Activated CD4-positive, alpha-beta T cell treated with anti-CD3 and anti-CD28 coated beads, Interleukin-2, amount 50 U/mL, for 4 hours (primary cell): Measurements from ENCODE around the gene ANKRD13B.

Experiments
- DNase-seq, 2 experiments: peaks; one replicate each; pipeline ENCODE4 v3.0.0-alpha.2; 2020

The ANKRD13B gene

DNA sequence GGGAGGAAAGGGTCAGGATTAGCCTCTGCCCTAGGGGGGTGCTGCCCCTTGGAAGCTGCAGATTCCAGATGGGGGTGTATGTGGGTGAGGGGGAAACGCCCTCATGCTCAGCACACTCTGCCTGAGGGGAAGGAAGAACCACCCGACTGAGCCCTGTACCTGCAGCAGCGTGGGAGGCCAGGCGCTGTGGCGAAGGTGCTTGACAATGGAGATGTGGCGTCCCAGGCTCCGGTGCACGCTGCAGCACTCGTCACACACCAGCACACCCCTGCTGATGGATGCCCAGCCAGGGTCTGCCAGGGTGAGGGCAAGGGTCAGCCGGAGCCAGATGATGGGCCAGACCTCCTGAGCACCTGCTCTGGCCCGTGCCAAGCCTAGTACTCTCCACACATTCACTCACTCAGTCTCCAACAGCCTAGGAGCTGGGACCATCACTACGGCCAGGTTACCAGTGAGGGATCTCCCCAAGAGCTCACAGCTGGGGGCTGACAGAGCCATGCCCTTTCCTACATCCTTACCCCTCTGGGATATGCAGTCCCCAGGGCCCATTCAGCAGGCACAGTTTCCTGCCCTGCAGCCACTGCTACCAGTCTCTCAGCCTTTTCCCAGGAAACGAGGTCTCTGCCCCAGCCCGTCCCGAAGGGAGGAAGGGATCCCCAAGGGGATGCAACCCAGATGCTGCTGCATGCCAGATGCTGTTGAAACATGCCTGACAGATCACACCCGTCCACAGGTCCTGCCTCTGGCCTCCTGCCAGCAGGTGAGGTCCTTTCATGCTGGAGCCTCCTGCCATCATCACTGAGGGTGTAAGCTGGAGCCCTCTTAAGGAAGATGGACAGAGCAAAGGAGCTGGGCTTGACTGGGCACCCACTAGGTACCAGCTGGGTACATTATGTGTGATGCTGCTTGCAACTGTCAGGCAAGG lies 9.3 kb upstream of the ANKRD13B start:
- no peak for DNase-seq

DNA sequence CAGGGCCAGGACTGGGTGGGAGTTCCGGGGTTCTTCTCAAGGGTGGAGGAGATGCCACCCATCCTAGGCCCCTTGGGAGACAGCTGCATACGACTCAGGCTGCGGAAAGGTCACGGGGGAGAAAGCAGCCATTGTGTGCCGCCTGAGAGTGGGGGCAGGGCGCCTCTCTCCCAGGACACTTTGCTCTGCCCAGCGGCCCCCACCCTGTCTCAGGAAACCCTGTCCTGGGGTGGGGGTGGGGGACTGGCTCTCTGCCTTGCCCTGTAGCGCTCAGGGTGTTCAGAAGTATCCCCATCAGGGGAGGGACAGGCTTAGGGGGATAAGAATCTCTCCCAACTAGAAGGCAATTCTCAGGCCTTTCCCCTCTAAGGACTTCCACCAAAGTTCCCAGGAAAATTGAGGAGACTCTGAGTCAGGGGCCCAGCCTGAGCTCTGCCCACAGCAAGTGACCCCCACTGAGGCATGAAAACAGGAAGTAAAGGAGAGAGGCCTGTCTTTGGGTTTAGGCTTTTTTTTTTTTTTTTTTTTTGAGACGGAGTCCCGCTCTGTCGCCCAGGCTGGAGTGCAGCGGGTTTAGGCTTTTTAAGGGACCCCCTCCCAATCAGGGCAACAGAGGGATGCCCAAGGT lies 8.4 kb upstream of the ANKRD13B start:
- no peak for DNase-seq

DNA sequence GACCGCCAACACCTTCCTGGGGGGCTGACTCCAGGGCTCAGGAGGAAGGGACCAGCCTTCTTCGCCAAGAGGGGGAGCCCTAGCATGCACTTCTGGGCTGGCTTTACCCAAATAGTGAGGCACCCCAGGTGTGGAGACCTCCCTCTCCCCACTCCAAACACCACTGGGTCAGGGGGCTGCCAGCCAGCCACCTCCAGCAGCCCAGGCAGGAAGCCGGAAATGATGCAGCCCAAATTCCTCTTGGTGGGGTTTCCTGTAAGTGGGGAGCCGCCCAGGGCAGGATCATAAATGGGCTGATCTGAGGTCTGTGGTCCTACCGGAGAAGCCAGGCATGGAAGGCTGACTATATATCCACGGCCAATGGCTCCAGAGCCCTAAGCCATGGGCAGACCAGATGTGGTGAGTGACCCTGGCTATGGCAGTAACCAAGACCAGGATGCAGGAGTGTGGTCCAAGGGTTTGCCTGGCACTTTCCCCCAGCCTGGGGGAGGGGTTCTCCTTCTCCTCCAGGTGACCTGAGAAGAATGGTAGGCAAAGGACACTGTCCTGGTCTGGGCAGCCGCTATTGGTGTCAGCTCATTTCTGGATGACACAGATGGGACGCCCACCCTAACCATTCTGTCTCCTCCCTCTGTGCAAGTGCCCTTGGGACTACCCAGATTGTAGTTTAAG lies 7.7 kb upstream of the ANKRD13B start:
- no peak for DNase-seq

DNA sequence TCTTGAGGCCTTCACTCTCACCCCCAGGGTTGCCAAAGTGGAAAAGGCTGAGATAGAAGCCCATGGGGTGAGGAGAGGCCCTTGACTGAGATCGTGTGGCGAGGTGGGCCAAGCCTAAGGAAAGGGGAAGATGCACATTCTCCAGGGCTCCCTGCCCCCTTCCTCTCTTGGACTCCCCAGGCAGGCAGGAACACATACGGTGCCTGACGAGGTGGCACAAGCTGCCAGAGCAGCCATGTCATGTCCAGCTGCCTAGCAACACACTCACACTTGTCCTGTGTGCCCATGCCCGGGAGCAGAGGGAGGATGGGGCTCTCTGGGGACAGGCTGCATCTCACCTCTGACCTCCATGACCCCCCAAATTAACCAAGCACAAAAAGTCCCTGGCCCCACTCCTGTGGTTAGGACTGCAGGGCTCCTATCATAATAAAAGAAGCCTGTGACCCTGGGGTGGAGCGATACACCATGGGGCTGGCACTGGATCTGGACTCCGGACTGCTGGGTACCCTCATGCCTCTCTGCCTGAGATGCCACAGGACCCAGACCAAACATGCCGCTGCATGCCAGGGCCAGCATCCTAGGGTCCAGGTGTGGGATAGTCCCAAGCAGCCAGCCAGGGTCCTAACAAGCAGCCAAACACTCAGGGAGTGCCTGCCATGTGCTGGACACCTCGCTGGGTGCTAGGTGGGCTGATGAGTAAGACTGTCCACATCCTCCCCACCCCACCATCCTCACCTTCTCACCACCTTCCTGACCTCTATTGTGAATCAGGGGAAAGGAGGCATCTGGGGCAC lies 6.1 kb upstream of the ANKRD13B start:
- no peak for DNase-seq

DNA sequence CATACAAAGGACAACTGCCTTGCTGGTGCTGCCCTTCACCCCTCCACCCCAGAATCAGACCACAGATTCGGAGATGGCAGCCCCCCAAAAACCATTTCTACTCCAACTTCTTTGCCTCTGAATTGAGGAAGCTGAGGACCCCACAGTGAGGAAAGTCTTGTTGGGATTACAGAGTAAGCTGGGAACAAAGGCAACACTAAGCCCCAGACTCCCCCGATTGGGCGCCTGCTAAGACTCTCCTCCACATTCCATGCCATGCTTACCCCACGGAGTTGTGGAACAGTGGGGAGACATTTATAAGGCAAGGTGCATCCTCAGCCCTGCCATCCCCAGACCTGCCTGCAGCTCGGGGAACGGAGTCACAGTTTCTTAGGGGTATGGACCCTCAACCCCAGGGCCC lies 5.3 kb upstream of the ANKRD13B start:
- no peak for DNase-seq

DNA sequence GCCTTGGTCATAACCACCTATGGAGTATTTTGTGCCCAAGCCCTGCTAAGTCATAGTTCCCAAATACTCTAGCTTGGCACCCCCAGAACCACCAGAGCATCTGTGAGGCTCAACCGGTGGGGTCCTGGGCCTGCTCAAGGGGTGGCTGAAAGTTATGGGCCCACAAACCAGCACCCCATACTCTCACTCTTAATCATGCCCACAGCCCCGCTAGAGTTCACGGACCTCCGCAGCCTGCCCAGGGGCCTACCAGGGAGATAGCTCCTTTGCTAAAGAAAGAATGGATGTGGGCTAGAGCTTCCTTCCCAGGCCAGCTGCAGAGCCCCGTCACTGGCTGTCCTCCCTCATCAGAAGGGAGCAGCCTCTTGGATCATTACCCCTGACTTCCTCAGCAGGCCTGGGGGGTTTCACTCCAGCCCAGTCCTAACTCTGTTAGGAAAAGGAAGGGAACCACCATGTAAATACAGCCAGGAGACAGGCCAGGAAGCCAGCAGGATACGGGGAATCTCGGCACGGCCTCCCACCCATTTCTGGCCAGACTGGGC lies 4.8 kb upstream of the ANKRD13B start:
- DNase-seq = no peak

DNA sequence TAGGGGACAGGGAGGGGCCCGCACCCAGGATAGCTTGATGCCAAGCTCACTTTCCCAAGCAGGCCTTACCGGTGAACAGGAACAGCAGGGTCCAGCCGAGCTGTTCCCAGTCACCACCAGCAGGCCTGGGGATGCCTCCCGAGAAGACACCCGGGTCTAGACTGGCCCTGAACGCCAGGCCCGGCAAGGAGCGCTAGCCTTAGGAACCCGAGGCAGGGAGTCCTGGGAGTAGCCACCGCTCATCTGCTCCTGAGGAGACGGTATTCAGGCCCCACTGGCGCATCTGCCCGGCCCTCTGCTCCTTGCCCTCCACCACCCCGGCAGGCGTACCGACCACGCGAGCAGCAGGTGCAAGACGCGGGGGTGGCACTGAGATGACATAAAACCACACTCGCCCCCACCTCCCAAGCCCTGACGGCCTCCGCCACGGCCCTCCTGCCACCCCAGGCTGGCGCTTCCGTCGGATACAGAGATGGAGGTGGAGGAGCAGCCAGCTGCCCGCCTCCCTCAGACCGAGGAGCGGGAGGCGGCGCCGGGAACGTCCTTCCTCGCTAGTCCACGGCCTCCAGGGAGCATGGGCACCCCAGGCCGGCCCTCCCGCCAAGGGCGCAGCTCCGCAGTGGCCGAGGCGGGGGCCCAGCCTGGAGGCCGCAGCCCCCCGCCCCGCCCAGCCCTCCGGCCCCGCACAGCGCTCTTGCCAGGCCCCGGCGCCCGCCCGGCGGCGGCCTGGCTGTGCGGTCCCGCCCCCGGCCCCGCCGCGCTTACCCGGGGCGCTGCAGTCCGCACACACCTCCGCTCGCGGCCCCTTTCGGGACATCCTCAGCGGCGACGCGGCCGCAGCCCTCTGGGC lies 4.1 kb upstream of the ANKRD13B start:
- DNase-seq = peak; percentile 65 to 74

DNA sequence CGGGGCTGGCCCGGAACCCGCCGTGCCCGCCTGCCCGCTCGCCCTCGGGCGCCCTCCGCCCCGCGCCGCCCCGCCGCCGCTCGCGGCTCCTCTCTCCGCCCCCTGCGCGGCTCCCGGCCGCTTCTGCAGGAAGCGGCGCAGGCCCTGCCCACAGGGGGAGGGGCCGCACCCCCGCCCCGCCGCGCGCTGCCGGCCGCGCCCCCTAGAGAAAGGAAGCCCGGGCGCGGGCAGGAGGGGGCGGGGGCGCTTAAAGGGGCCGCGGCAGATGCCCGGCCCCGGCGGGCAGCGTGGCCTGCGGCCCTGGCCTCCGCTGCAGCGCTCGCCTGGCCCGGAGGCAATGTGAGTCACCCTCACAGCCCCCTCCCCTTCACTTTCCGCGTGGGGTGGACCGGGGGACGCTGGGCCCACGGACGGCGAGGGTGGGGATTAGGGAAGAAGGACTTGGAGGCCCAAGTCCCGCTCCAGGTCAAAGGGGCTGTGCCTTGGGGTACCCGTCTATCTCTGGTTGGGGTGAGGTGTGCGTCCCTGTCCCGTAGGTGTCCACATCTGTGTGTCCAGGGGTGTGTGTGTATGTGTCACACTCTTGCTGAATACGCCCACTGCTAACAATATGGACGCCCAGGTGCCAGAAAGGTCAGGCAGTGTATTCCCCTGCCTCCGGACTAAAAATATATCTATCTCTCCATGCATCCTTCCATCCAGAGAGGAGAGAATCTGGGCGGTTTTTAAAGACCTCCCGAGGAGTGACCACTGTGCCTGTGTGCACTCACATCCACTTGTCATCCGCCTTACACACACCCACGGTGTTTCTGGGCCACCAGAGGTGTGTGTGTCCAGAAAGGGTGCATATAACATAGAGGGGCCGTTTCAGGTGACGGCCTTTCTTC lies 3.2 kb upstream of the ANKRD13B start, which contains the start of gene GIT1:
GIT1 (minus strand) TSS at position 125 of the 887 bp plus-strand sequence. CDS start 270 bp downstream, outside the sequence.
- peak; percentile 68 to 71 for DNase-seq

DNA sequence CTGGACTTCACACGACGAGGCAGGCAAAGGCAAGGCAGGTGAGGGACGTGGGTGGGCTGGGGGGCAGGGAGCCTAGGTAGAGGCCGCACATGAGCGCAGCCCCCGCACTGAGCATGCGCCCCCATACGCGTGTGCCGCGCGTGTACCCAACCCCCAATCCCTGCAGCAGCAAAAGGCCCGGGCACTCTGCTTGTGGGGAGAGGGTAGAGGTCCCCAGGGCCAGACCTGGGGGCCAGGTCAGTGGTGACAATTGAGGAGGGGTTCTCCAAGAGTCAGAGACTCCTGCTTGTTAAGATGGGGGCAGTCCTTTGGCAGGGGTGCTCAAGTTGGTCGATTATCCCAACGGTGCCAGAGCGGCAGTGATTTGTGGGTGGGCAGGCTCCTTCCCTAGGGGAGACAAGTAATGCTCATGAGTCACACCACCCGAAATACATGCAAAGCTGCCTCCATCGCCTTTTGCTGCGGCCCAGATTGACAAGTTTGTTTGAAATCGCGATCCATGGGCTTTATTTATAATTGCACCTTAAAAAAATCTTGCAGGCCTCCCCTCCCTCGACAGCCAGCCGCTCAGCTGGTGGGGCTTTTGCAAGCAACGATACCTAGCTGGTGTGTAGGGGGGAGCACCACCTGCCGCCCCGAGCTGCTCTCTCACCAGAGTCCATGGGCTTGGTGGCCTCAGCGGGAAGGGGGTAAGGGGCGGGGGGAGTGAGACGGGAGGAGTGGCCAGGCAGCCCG lies 2.4 kb upstream of the ANKRD13B start:
- no peak for DNase-seq

DNA sequence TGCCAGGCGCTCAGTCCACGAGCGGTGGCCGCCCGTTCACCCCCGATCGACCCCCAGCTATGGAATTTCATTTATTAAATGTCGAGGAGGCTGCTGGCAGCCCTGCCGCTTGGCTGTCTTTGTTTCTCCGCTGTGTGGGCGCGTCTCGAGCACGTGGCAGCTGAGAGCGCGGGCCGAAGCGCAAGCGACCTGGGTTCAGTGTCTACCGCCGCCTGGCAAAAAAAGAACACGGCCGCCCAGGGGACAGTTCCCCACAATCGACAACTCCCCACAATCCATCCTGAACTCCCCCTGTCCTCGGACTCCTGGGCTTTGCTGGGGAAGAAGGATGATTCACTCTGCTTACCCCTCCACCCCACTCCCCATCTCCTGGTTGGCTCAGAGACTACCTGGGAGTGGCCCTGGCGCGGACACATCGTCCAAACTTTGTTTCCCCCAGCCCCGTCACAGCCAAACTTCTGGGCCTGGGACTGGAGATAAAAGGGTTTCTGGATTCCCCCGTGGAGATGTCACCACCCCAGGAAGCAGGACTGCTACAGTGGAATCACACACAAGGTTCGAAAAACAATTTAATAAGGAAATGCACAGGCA lies 1.7 kb upstream of the ANKRD13B start:
- DNase-seq = peak in 1 of 2 experiments; percentile 38

DNA sequence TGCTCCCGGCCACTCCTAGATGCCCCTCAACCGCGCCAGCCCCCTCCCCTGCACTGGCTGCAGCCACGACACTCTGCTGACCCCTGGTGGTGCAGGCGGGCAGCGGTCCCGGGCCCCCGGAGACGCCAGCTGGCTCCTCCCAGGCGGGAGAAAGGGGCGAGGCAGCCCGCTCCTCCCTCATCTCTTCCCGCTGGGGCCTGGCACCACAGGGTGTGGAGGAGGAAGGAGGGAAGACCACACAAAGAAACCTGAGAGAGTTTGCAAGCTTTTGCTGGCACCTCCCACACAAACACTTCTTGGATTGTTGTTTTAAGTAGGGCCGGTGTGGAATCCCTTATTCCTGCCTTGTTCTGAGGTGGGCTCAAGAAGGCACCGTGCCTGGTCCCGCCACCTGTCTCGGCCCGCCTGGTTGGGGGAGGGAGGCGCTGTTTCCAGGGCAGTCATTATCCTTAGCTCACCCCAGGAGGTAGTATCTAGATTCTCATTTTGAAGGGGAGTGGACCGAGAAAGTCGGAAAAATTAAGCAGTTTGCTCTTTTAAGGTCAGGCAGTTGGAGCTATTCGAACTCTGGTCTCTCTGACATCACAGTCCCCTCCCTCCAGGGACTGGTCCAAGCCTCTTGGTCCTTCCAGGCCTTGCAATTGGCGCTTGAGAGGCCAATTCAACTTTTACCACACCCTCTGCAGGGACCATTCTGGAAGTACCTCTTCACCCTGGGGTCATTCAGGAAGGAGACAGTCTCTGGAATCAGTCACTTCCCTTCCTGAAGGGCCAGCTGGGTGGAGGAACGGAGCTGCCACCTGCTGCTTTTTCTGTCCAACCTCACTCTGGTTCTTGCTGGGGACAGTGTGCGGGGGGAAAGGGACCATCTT lies 959 bp upstream of the ANKRD13B start:
- DNase-seq = peak; percentile 65 to 70

DNA sequence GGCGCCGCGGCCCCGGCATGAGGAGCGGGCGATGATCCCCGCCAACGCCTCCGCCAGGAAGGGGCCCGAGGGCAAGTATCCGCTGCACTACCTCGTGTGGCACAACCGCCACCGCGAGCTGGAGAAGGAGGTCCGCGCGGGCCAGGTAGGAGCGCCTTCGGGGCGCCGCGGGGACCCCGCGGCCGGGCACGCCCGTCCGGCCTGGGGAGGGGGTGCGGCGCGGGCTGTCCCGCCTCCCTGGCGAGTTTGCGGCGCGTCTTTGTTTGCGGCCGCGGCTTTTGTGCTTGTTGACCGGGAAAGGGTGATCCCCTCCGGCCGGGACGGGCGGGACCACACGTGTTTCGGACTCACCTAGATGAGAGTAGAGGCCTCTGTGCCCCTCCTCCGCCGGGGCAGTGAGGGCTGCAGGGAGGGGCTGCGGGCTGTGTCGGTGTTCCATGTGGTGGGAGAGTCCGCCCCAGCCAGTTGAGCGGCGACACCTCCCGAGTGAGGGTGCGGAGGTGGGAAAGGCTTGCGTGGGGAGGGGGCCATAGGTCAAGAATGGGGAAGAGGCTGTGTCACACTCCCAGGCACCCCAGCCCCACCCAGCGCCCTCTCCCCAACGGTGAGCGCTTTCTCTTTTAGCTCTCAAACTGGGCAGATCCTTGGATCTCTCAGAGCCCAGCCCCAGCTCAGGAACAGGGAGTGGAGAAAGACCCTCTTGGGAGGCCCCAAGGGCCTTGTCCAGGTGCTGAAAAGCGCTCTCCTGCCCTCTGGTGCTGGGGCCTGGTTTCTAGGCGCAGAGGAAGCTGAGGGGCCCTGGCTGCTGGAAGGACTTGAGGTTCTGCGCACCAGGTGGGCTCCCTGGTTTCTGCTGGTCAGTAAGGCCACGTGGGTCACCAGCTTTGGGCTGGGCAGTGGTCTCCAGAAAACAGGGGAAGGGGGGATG lies 923 bp downstream of the ANKRD13B start:
- DNase-seq = no peak

DNA sequence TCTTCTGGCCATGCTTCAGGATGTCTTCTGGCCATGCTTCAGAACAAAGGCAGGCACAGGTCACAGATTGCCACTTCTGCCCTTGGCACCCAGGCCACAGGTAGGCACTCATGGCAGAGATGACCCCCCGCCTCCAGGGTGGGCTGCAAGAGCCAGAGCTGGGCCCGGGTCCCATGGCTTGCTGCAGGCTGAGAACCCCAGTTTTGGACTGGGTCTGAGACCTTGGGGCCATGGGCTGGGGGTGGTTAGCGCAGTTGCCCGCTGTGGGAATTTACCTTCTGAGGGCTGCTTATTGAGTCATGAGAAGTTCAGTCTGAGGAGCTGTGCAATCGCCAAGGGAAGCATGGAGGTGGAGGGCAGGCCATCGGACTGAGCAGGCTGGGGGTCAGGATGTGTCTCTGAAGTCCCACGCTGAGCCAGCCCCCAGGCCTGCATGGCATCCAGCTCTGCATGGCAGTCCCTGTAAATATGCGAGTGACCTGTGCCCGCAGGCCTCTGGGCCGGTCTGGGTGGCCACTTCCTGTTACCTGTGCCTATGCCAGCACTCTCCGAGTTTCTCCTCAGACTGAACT lies 1.7 kb downstream of the ANKRD13B start:
- DNase-seq = no peak

DNA sequence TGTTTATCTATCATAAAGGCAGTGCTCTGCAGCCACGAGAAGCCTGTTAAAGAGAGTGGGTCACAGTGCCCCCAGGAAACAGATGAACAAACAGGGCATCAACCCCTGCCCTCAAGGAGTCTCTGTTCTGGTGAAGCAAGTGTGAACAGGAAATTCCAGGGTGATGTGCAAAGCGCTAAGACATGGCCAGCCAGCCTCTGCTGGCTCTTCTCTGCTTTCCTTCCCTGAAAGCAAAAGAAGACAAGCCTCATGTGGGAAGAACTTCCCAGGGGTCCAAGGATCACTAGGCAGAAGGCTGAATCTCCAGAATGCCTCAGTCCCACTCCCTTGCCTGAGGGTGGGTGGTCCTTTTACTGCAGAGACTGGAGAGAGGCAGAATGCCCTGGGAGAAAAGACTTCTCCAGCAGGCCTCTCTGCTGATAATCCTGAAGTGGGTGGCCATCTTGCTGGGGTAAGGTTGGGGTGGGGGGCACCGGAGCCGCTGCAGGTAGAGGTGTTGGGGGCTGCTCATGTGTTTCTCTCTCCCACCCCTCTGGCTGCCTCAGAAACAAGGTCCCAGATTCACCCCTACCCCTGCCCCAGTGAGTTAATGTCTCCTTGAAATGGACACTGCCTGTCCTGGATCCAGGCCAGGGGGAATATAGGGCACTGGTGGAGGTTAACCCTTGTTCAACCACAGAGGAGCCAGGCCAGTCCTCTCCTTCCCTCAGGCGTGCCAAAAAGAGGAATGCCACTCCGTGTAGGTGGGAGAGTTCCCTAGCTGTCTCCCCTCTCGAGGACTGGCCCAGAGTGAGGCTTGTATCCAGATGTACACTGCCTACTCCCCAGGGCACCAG lies 2.4 kb downstream of the ANKRD13B start:
- DNase-seq = no peak

DNA sequence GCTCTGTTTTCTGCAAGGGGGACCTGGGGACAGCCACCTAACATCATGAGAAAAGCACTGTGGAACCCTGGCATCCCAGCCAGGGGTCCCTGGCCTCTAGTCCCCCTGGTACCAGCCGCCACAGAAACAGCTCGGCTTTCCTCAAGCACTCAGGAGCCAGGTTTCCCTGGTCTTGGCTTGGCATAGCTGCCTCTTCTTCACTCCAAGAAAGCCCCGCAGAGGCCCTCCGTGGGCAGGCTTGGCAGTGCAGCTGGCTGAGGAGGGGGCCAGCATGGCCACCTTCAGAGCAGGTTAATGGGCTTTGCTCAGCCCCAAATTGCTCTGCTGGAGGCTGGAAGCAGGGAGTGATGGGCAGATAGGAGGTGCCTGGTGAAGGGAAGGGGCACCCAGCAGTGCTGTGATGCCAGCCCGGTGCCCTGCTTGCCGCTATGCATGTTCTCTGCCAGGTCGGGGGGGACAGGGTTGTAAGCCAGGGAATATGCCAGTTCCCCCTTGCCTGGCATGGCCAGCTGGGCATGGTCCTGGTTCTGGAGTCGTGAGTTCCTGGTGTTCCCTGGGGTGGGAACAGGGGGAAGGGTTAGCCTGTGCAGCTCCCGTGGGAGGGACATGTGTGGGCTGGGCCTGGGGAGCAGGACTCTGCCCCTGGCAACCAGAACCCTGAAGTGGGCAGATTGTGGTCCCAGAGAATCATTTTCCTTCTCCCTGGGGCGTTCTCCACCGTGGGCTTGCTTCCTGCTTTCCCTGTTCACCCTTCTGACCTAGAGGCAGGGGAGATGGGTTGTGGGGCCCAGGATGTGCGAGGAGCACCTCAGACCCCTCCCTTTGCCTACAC lies 3.2 kb downstream of the ANKRD13B start:
- DNase-seq = no peak
